GM12875 (cell line): ENCODE data around the gene CCDC27.
A peak's percentile ranks its signal among the peaks of the same experiment; 100 is the strongest.

Source experiments
- H3K4me3 ChIP-seq: one replicate; pipeline ENCODE4 v1.5.1; 2011; ENCODE audit warnings: low read depth, low read length, control low read depth
- CTCF ChIP-seq: IDR thresholded peaks from 2 replicates; pipeline ENCODE4 v1.5.1; 2011; ENCODE audit warnings: low read depth, mild to moderate bottlenecking, control low read depth, inconsistent platforms, low read length, moderate library complexity, borderline replicate concordance; ENCODE audit not compliant: insufficient read depth

Gene CCDC27

GRCh38 chr1:3727042-3727824 lies 25.0 kb upstream of the CCDC27 start:
- no peak overlapping the region for H3K4me3 ChIP-seq
- TF ChIP-seq CTCF: peak; percentile 66

- H3K4me3 ChIP-seq: no peak overlapping the region
- TF ChIP-seq CTCF: no peak
Measured at GRCh38 chr1:3727825-3728776, 24.1 kb upstream of the CCDC27 start.

GRCh38 chr1:3729594-3730542 lies 22.4 kb upstream of the CCDC27 start:
- TF ChIP-seq CTCF: no peak
- no peak overlapping the region for H3K4me3 ChIP-seq

- H3K4me3 ChIP-seq: no peak overlapping the region
- no peak for TF ChIP-seq CTCF
Measured at GRCh38 chr1:3730543-3731247, 21.6 kb upstream of the CCDC27 start.

GRCh38 chr1:3731583-3732433 lies 20.4 kb upstream of the CCDC27 start:
- no peak overlapping the region for H3K4me3 ChIP-seq
- no peak for TF ChIP-seq CTCF
